Liver (tissue), 9 donors: ENCODE measurements around the gene ALG8. TPM values are rescaled to one million over a fixed set of nuclear protein-coding genes. Genes with fewer than 3 reads are reported as not detected.

Experiments
- DNase-seq: peaks from one replicate; pipeline ENCODE4 v3.0.0-alpha.2; 2017; ENCODE audit warnings: low spot score
- H3K27ac ChIP-seq, 2 donors: one replicate each; pipeline ENCODE4 v1.7.0; 2013; ENCODE audit warnings: inconsistent platforms in 2 of 2, low read length in 2 of 2, control low read depth in 1 of 2, low read depth in 1 of 2, mild to moderate bottlenecking in 1 of 2
- H3K27me3 ChIP-seq, 4 donors: one replicate each; pipeline versions ENCODE4 v1.6.1 to v1.7.0; 2013; ENCODE audit warnings: low read length in 3 of 4, inconsistent platforms in 1 of 4, mild to moderate bottlenecking in 1 of 4, moderate library complexity in 1 of 4; ENCODE audit not compliant: control insufficient read depth in 4 of 4, insufficient read depth in 4 of 4
- H3K36me3 ChIP-seq, 4 donors: one replicate each; pipeline versions ENCODE4 v1.6.1 to v1.7.0; 2013; ENCODE audit warnings: low read length in 3 of 4, mild to moderate bottlenecking in 3 of 4, low read depth in 1 of 4, moderate library complexity in 1 of 4; ENCODE audit not compliant: control insufficient read depth in 4 of 4, insufficient read depth in 3 of 4
- H3K4me1 ChIP-seq, 4 donors: one replicate each; pipeline versions ENCODE4 v1.6.1 to v1.7.0; 2013; ENCODE audit warnings: low read length in 3 of 4, mild to moderate bottlenecking in 3 of 4, moderate library complexity in 1 of 4; ENCODE audit not compliant: control insufficient read depth in 4 of 4, insufficient read depth in 4 of 4
- H3K4me3 ChIP-seq, 3 donors: one replicate each; pipeline versions ENCODE4 v1.6.1 to v1.7.0; 2013; ENCODE audit warnings: low read length in 3 of 3, control low read depth in 1 of 3, low read depth in 1 of 3, mild to moderate bottlenecking in 1 of 3
- H3K9ac ChIP-seq, 2 donors: one replicate each; pipeline ENCODE4 v1.7.0; 2013; ENCODE audit warnings: low read length in 2 of 2, mild to moderate bottlenecking in 2 of 2, moderate library complexity in 2 of 2, control low read depth in 1 of 2, low read depth in 1 of 2
- H3K9me3 ChIP-seq, 4 donors: one replicate each; pipeline versions ENCODE4 v1.6.1 to v1.7.0; 2013; ENCODE audit warnings: low read length in 3 of 4; ENCODE audit not compliant: control insufficient read depth in 4 of 4
- EGR1 ChIP-seq, 2 donors: IDR thresholded peaks; 2 replicates each; pipeline ENCODE4 v1.6.1; 2016 to 2018; ENCODE audit warnings: antibody characterized with exemption in 2 of 2, low read depth in 2 of 2
- FOXA1 ChIP-seq: IDR thresholded peaks from 2 replicates; pipeline ENCODE4 v1.6.1; 2016; ENCODE audit warnings: antibody characterized with exemption
- FOXA2 ChIP-seq: IDR thresholded peaks from 2 replicates; pipeline ENCODE4 v1.6.1; 2016; ENCODE audit warnings: antibody characterized with exemption
- GABPA ChIP-seq, 2 donors: IDR thresholded peaks in 1 of 2; conservative IDR thresholded peaks in 1 of 2; 2 replicates each; pipeline ENCODE4 v1.6.1; 2016; ENCODE audit warnings: antibody characterized with exemption in 2 of 2, mild to moderate bottlenecking in 1 of 2, moderate library complexity in 1 of 2
- HNF4A ChIP-seq, 2 donors: conservative IDR thresholded peaks; 2 replicates each; pipeline ENCODE4 v1.6.1; 2016; ENCODE audit warnings: antibody characterized with exemption in 2 of 2, mild to moderate bottlenecking in 2 of 2
- HNF4G ChIP-seq: IDR thresholded peaks from 2 replicates; pipeline ENCODE4 v1.6.1; 2016; ENCODE audit warnings: antibody characterized with exemption
- JUND ChIP-seq, 2 donors: IDR thresholded peaks; 2 replicates each; pipeline ENCODE4 v1.6.1; 2016; ENCODE audit warnings: antibody characterized with exemption in 2 of 2
- NR2F2 ChIP-seq: IDR thresholded peaks from 2 replicates; pipeline ENCODE4 v1.6.1; 2016; ENCODE audit warnings: antibody characterized with exemption
- RAD21 ChIP-seq, 2 donors: IDR thresholded peaks; 2 replicates each; pipeline ENCODE4 v1.6.1; 2016; ENCODE audit warnings: antibody characterized with exemption in 2 of 2, mild to moderate bottlenecking in 2 of 2
- RXRA ChIP-seq, 2 donors: IDR thresholded peaks; 2 replicates each; pipeline ENCODE4 v1.6.1; 2017 to 2018; ENCODE audit warnings: antibody characterized with exemption in 2 of 2, mild to moderate bottlenecking in 1 of 2
- SP1 ChIP-seq: IDR thresholded peaks from 2 replicates; pipeline ENCODE4 v1.6.1; 2018; ENCODE audit warnings: antibody characterized with exemption, mild to moderate bottlenecking
- TAF1 ChIP-seq: conservative IDR thresholded peaks from 2 replicates; pipeline ENCODE4 v1.6.1; 2016; ENCODE audit warnings: antibody characterized with exemption, mild to moderate bottlenecking
- YY1 ChIP-seq: IDR thresholded peaks from 2 replicates; pipeline ENCODE4 v1.6.1; 2016; ENCODE audit warnings: antibody characterized with exemption, mild to moderate bottlenecking
- WGBS: extraction: QIAGEN DNeasy Blood & Tissue Kit; methylation state at CpG from one replicate; pipeline ENCODE4 v1.1.7; 2013; 5-methylcytosine and 5-hydroxymethylcytosine counted together
- polyA plus RNA-seq, 2 donors: library from polyadenylated mRNA; stranded (reverse) in 1 of 2; unstranded in 1 of 2; fragments of 200-250 nt in 1 of 2; fragments of >200 nt in 1 of 2; fragmentation: Nextera tagmentation in 1 of 2; extraction: Ambion mirVana in 1 of 2; gene quantifications; one replicate each; pipeline versions ENCODE4 v1.2.1 to v1.2.3, GENCODE V29; 2013 to 2015
- total RNA-seq, 2 donors: library from RNA; depleted of rRNA; stranded (reverse); fragments of >200 nt; gene quantifications; one replicate each; pipeline ENCODE4 v1.2.3, GENCODE V29; 2014
- TF ChIP-seq, protein P1 (sequence below): IDR thresholded peaks from 2 replicates; pipeline ENCODE4 v1.6.1; 2016; ENCODE audit warnings: antibody characterized with exemption
- TF ChIP-seq, protein P2 (sequence below): IDR thresholded peaks from 2 replicates; pipeline ENCODE4 v1.6.1; 2016; ENCODE audit warnings: antibody characterized with exemption
- TF ChIP-seq, protein P3 (sequence below): IDR thresholded peaks from 2 replicates; pipeline ENCODE4 v1.6.1; 2016; ENCODE audit warnings: antibody characterized with exemption
- TF ChIP-seq, protein P4 (sequence below): fragments of 150-350 bp; IDR thresholded peaks from 2 replicates; pipeline ENCODE4 v1.5.1; 2017; ENCODE audit warnings: improper control_type of control experiment, low read depth, low read length; ENCODE audit not compliant: missing input control
- TF ChIP-seq, protein P5 (sequence below): IDR thresholded peaks from 2 replicates; pipeline ENCODE4 v1.6.1; 2016; ENCODE audit warnings: antibody characterized with exemption, mild to moderate bottlenecking
- donor health status: healthy.
- donor health status: healthy.
- donor health status: healthy.
- donor health status: healthy.
- donor health status: healthy.

The ALG8 gene
- total and polyA plus RNA-seq, 4 donors, result 29.4 to 46.0 (median 38.0) TPM

DNA sequence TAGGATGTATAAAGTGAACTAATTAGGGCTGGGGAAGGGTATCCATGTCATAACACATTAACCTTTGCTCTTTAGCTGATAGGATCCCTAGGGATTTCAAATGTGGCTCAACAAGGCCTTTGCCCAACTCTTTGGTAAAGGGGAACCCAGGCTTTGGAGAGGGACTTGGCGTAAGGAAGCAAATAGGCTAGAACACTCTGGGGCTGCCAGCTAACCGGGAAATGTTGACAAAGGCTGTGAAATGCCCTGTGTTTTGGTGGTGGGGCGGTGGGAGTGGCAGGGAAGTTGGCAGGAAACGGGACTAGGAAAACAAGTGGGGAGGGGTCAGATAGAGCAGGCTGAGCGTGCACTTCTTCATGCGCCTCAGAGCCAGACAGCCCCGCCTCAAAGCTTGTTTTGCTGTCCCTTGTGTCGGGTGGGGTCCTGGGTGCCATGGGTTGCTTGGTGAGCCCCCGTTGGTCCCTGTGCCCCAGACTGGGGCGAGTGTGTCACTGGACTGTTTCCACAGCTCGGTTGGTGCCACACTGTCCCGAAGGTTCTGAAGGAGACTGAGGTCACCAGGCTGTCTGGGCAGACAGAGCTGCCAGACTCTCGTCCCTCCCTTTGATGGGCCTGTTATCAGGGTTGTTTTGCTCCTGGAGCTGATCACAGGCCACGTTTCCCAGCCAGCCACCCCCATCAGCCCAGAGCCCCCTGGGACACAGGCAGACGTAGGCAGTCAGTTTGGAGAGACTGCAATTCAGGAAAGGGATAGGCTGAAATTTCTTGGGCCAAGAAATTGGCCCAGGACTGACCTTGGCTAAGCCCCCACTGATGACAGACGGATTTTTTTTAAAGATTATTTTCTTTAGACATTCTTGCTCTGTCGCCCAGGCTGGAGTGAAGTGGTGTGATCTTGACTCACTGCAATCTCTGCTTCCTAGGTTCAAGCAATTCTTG lies 29.4 kb upstream of the ALG8 start:
- Histone ChIP-seq H3K27ac (peak overlapping the region; percentile 94 to 97), H3K4me1 (peaks cover 4 to 35% (median 25%) of the 10 kb centered on the region in 4 donors), H3K9me3 (no peaks in the 10 kb centered on the region), H3K4me3 (peak overlapping the region; percentile 27 to 94 (median 57)), H3K9ac (peak overlapping the region; percentile 87 to 95), H3K36me3 (peaks cover 2 to 9% (median 6%) of the 10 kb centered on the region in 4 donors), H3K27me3 (no peaks in the 10 kb centered on the region)
- DNase-seq, result no peak
- TF ChIP-seq JUND (IDR thresholded peaks at IDR 0.05), result peak in 1 of 2 donors; percentile 33
- peak; percentile 29 for TF ChIP-seq YY1
- no peak for TF ChIP-seq NR2F2
- TF ChIP-seq, protein P1, sequence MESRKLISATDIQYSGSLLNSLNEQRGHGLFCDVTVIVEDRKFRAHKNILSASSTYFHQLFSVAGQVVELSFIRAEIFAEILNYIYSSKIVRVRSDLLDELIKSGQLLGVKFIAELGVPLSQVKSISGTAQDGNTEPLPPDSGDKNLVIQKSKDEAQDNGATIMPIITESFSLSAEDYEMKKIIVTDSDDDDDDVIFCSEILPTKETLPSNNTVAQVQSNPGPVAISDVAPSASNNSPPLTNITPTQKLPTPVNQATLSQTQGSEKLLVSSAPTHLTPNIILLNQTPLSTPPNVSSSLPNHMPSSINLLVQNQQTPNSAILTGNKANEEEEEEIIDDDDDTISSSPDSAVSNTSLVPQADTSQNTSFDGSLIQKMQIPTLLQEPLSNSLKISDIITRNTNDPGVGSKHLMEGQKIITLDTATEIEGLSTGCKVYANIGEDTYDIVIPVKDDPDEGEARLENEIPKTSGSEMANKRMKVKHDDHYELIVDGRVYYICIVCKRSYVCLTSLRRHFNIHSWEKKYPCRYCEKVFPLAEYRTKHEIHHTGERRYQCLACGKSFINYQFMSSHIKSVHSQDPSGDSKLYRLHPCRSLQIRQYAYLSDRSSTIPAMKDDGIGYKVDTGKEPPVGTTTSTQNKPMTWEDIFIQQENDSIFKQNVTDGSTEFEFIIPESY, result peak; percentile 74
- TF ChIP-seq, protein P2, sequence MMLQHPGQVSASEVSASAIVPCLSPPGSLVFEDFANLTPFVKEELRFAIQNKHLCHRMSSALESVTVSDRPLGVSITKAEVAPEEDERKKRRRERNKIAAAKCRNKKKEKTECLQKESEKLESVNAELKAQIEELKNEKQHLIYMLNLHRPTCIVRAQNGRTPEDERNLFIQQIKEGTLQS, result no peak
- peak; percentile 83 to 84 for TF ChIP-seq RXRA (IDR thresholded peaks at IDR 0.05)
- TF ChIP-seq, protein P3, sequence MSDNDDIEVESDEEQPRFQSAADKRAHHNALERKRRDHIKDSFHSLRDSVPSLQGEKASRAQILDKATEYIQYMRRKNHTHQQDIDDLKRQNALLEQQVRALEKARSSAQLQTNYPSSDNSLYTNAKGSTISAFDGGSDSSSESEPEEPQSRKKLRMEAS, result peak; percentile 96
- peak; percentile 73 to 96 for TF ChIP-seq EGR1 (IDR thresholded peaks at IDR 0.05; ENCODE audit: low read depth in 2 of 2)
- TF ChIP-seq, protein P4, sequence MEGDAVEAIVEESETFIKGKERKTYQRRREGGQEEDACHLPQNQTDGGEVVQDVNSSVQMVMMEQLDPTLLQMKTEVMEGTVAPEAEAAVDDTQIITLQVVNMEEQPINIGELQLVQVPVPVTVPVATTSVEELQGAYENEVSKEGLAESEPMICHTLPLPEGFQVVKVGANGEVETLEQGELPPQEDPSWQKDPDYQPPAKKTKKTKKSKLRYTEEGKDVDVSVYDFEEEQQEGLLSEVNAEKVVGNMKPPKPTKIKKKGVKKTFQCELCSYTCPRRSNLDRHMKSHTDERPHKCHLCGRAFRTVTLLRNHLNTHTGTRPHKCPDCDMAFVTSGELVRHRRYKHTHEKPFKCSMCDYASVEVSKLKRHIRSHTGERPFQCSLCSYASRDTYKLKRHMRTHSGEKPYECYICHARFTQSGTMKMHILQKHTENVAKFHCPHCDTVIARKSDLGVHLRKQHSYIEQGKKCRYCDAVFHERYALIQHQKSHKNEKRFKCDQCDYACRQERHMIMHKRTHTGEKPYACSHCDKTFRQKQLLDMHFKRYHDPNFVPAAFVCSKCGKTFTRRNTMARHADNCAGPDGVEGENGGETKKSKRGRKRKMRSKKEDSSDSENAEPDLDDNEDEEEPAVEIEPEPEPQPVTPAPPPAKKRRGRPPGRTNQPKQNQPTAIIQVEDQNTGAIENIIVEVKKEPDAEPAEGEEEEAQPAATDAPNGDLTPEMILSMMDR, result no peak
- peak; percentile 86 for TF ChIP-seq SP1
- peak; percentile 75 for TF ChIP-seq HNF4G
- peak in 1 of 2 donors; percentile 33 for TF ChIP-seq RAD21 (IDR thresholded peaks at IDR 0.05)
- TF ChIP-seq HNF4A (conservative IDR thresholded peaks at IDR 0.05), result peak; percentile 78 to 90
- TF ChIP-seq, protein P5, sequence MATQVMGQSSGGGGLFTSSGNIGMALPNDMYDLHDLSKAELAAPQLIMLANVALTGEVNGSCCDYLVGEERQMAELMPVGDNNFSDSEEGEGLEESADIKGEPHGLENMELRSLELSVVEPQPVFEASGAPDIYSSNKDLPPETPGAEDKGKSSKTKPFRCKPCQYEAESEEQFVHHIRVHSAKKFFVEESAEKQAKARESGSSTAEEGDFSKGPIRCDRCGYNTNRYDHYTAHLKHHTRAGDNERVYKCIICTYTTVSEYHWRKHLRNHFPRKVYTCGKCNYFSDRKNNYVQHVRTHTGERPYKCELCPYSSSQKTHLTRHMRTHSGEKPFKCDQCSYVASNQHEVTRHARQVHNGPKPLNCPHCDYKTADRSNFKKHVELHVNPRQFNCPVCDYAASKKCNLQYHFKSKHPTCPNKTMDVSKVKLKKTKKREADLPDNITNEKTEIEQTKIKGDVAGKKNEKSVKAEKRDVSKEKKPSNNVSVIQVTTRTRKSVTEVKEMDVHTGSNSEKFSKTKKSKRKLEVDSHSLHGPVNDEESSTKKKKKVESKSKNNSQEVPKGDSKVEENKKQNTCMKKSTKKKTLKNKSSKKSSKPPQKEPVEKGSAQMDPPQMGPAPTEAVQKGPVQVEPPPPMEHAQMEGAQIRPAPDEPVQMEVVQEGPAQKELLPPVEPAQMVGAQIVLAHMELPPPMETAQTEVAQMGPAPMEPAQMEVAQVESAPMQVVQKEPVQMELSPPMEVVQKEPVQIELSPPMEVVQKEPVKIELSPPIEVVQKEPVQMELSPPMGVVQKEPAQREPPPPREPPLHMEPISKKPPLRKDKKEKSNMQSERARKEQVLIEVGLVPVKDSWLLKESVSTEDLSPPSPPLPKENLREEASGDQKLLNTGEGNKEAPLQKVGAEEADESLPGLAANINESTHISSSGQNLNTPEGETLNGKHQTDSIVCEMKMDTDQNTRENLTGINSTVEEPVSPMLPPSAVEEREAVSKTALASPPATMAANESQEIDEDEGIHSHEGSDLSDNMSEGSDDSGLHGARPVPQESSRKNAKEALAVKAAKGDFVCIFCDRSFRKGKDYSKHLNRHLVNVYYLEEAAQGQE, result peak; percentile 38
- peak; percentile 80 for TF ChIP-seq TAF1
- peak; percentile 73 for TF ChIP-seq FOXA1
- peak; percentile 61 for TF ChIP-seq FOXA2
- peak in 1 of 2 donors; percentile 47 for TF ChIP-seq GABPA (IDR thresholded peaks at IDR 0.05 in 1 of 2, conservative IDR thresholded peaks at IDR 0.05 in 1 of 2)
- 20% methylated on average over 17 of the region's 17 CpGs for whole genome bisulfite sequencing
